ENCODE results near the gene RASA3.

The RASA3 gene

DNA sequence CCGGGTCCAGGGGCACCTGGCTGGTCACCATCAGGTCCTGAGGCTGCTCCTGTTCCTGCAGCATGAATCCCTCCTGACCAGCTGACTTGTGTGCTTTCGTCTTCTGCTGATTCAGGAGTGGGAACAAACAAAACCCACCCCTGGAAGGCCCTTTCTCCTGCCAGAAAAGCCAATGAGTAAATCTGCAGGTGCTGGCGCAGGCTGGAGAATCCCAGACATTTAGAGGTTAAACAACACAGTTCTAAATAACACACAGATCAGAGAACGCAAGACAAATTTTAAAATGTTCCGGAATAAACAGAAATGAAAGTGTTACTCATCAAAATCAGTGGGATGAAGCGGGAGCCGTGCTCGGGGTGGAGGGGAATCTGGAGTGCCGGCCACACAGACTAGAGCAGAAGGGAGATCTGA lies 97.9 kb downstream of the RASA3 start:
- Histone ChIP-seq H3K9me3 (ENCODE audit: insufficient read depth, low read length) (0 out of 2 replicates have a peak, but pooled peaks cover 4% of the 10 kb centered on the region), H4K20me1 (ENCODE audit: insufficient read depth, low read length) (no peaks in the 10 kb centered on the region), H3K4me1 (ENCODE audit: low read length) (no peaks in the 10 kb centered on the region), H3K9ac (ENCODE audit: low read length) (no peak overlapping the region), H3K4me3 (ENCODE audit: low read length) (no peak overlapping the region), H3K27ac (ENCODE audit: low read length) (no peak overlapping the region), H3K27me3 (ENCODE audit: low read depth, low read length) (no peaks in the 10 kb centered on the region), H2AFZ (ENCODE audit: low read depth, low read length) (no peak overlapping the region), H3K4me2 (ENCODE audit: low read length) (no peak overlapping the region), H3K79me2 (ENCODE audit: low read length) (no peaks in the 10 kb centered on the region), H3K36me3 (replicated peaks; ENCODE audit: low read depth, low read length) (no peaks in the 10 kb centered on the region)
- TF ChIP-seq EZH2phosphoT487 (IDR thresholded peaks at IDR 0.05; ENCODE audit: low read depth), result no peak

- H4K20me1 ChIP-seq (ENCODE audit: insufficient read depth, low read length), result no peaks in the 10 kb centered on the region
These were observed 98.7 kb downstream of the RASA3 start for GRCh38 chr13:114033541-114034315.

DNA sequence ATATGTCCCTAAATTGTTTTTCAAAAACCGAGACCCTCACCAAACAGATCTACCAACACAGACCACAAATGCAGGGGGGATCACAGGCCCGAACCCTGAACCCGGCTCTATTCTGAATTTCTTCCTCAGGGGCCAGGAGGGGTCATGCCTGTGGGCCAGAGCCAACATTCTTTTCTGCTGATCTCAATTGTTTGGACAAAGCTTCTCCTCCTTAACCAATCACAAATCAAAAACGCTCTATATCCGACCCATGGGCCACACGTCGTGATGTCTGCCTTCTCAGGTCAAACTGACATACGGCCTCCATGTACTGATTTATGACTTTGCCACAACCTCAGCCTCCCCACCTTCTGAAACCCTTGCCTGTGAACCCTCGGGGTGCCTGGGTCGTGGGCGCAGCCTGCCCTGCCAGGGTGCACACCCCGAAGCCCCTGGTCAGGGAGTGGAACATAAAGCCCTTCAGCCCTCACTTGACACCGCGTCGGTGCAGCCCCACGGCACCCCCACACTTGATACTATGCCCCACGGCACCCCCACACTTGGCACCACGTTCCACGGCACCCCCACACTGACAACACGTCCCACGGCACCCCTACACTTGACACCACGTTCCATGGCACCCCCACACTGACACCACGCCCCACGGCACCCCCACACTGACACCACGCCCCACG lies 100.2 kb downstream of the RASA3 start:
- TF ChIP-seq EZH2phosphoT487 (IDR thresholded peaks at IDR 0.05; ENCODE audit: low read depth) (no peak), CTCF (IDR thresholded peaks at IDR 0.05; ENCODE audit: low read depth, low read length) (no peak)
- Histone ChIP-seq H3K27me3 (ENCODE audit: low read depth, low read length) (no peaks in the 10 kb centered on the region), H3K9ac (ENCODE audit: low read length) (no peak overlapping the region), H3K9me3 (ENCODE audit: insufficient read depth, low read length) (0 out of 2 replicates have a peak, but pooled peaks cover 4% of the 10 kb centered on the region), H3K27ac (ENCODE audit: low read length) (no peak overlapping the region), H3K4me2 (ENCODE audit: low read length) (no peak overlapping the region), H4K20me1 (ENCODE audit: insufficient read depth, low read length) (no peaks in the 10 kb centered on the region), H3K4me1 (ENCODE audit: low read length) (no peaks in the 10 kb centered on the region), H3K4me3 (ENCODE audit: low read length) (no peak overlapping the region), H3K79me2 (ENCODE audit: low read length) (no peaks in the 10 kb centered on the region), H3K36me3 (replicated peaks; ENCODE audit: low read depth, low read length) (no peaks in the 10 kb centered on the region), H2AFZ (ENCODE audit: low read depth, low read length) (no peak overlapping the region)

More at GRCh38 chr13:114033541-114034315, 98.7 kb downstream of the RASA3 start:
- no peak for TF ChIP-seq EZH2phosphoT487 (IDR thresholded peaks at IDR 0.05; ENCODE audit: low read depth)
- no peak for TF ChIP-seq CTCF (IDR thresholded peaks at IDR 0.05; ENCODE audit: low read depth, low read length)
- Histone ChIP-seq H3K79me2 (ENCODE audit: low read length) (no peaks in the 10 kb centered on the region), H3K9ac (ENCODE audit: low read length) (no peak overlapping the region), H2AFZ (ENCODE audit: low read depth, low read length) (no peak overlapping the region), H3K4me3 (ENCODE audit: low read length) (no peak overlapping the region), H3K27me3 (ENCODE audit: low read depth, low read length) (no peaks in the 10 kb centered on the region), H3K27ac (ENCODE audit: low read length) (no peak overlapping the region), H3K4me2 (ENCODE audit: low read length) (no peak overlapping the region), H3K36me3 (replicated peaks; ENCODE audit: low read depth, low read length) (no peaks in the 10 kb centered on the region), H3K4me1 (ENCODE audit: low read length) (no peaks in the 10 kb centered on the region), H3K9me3 (ENCODE audit: insufficient read depth, low read length) (0 out of 2 replicates have a peak, but pooled peaks cover 4% of the 10 kb centered on the region)

DNA sequence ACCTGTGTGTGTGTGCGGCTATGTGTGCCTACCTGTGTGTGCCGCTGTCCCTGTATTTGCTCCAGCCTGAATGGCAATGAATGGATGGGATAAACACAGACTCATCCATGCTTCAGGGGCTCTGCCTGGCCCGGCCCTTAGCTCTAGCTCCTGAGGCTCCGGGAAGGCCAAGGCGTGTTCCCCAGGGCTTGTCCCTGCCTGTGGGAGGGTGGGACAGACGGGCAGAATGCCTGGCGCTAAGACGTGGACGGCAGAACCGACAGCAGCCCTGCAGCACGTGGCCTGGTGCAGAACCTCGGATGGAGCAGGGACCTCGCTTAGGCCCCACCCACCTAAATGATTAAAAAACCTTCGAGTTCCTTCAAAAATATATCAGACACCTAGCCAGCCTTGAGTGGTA lies 100.8 kb downstream of the RASA3 start:
- Histone ChIP-seq H3K9ac (ENCODE audit: low read length) (no peak overlapping the region), H3K9me3 (ENCODE audit: insufficient read depth, low read length) (0 out of 2 replicates have a peak, but pooled peaks cover 4% of the 10 kb centered on the region), H3K27me3 (ENCODE audit: low read depth, low read length) (no peaks in the 10 kb centered on the region; the same call in 1 of the 2 replicates), H2AFZ (ENCODE audit: low read depth, low read length) (no peak overlapping the region), H3K4me2 (ENCODE audit: low read length) (no peak overlapping the region), H3K36me3 (replicated peaks; ENCODE audit: low read depth, low read length) (no peaks in the 10 kb centered on the region), H3K4me3 (ENCODE audit: low read length) (no peak overlapping the region), H3K4me1 (ENCODE audit: low read length) (no peaks in the 10 kb centered on the region), H4K20me1 (ENCODE audit: insufficient read depth, low read length) (no peaks in the 10 kb centered on the region), H3K79me2 (ENCODE audit: low read length) (no peaks in the 10 kb centered on the region), H3K27ac (ENCODE audit: low read length) (no peak overlapping the region)
- TF ChIP-seq EZH2phosphoT487 (IDR thresholded peaks at IDR 0.05; ENCODE audit: low read depth) (no peak), CTCF (IDR thresholded peaks at IDR 0.05; ENCODE audit: low read depth, low read length) (no peak)

Measured in OCI-LY3 (cell line).